Panc1 (cell line): ENCODE data around the gene MOB3A. TPM values are rescaled to one million over a fixed set of nuclear protein-coding genes. Genes with fewer than 3 reads are reported as not detected.
A peak's percentile ranks its signal among the peaks of the same experiment; 100 is the strongest.

Source experiments
- ATAC-seq: fragments of 200-7000 bp; cut with Tn5 transposase; 2 replicates; pipeline ENCODE4 v1.9.1; 2020; ENCODE audit warnings: mild to moderate bottlenecking, moderate library complexity
- BruUV-seq: library from RNA; stranded (reverse); fragments of 400-500 nt; replicated peaks from 2 replicates; lab custom pipeline; 2021; lab: Mats Ljungman, UMichigan
- CTCF ChIA-PET: fragments of 300-600 bp; sonication (Branson Sonifier 250); formaldehyde crosslinking; loops from one replicate; lab custom pipeline; 2022; ENCODE audit warnings: antibody characterized with exemption; lab: Charles Lee
- POLR2A ChIA-PET: fragments of 300-600 bp; sonication (Branson Sonifier 250); formaldehyde crosslinking; loops from one replicate; lab custom pipeline; 2022; ENCODE audit warnings: antibody characterized with exemption; lab: Charles Lee
- DNase-seq: peaks from one replicate; pipeline ENCODE4 v3.0.0-alpha.2; 2010; ENCODE audit warnings: low read depth, low spot score
- H3K27ac ChIP-seq: 2 replicates; pipeline ENCODE4 v1.5.1; 2011; ENCODE audit warnings: mild to moderate bottlenecking, low read length, inconsistent platforms
- H3K27me3 ChIP-seq: fragments of 200-500 bp; sonication (Bioruptor generic); 2 replicates; pipeline ENCODE4 v1.6.0; 2014; ENCODE audit warnings: low read length, inconsistent platforms; ENCODE audit not compliant: control insufficient read depth, insufficient read depth
- H3K36me3 ChIP-seq: fragments of 200-500 bp; sonication (Bioruptor generic); 2 replicates; pipeline ENCODE4 v1.5.1; 2014; ENCODE audit warnings: inconsistent platforms, mild to moderate bottlenecking, low read length, moderate library complexity; ENCODE audit not compliant: control insufficient read depth, insufficient read depth
- H3K4me1 ChIP-seq: 2 replicates; pipeline ENCODE4 v1.5.1; 2011; ENCODE audit warnings: inconsistent platforms, mild to moderate bottlenecking, low read length, moderate library complexity; ENCODE audit not compliant: control insufficient read depth, insufficient read depth
- H3K4me3 ChIP-seq, 2 experiments: 2 replicates each; pipeline ENCODE4 v1.5.1; 2011 to 2012; ENCODE audit warnings: low read depth in 2 of 2, low read length in 2 of 2, mild to moderate bottlenecking in 2 of 2, inconsistent platforms in 1 of 2, moderate library complexity in 1 of 2
- H3K9me3 ChIP-seq: fragments of 200-500 bp; sonication (Bioruptor generic); 2 replicates; pipeline ENCODE4 v1.5.1; 2014; ENCODE audit warnings: low read depth, mild to moderate bottlenecking, inconsistent platforms, low read length, moderate library complexity; ENCODE audit not compliant: control insufficient read depth, insufficient read depth
- POLR2AphosphoS5 ChIP-seq: IDR thresholded peaks from 2 replicates; pipeline ENCODE4 v1.6.1; 2012; ENCODE audit warnings: mild to moderate bottlenecking, low read depth, low read length, moderate library complexity
- SIN3A ChIP-seq: IDR thresholded peaks from 2 replicates; pipeline ENCODE4 v1.6.1; 2012; ENCODE audit warnings: low read depth, mild to moderate bottlenecking, low read length, moderate library complexity, borderline replicate concordance; ENCODE audit not compliant: insufficient read depth
- TCF7L2 ChIP-seq: IDR thresholded peaks from 2 replicates; pipeline ENCODE4 v1.6.1; 2011; ENCODE audit warnings: mild to moderate bottlenecking, low read depth, low read length, inconsistent platforms
- in situ Hi-C: cut with HindIII; loops from 2 replicates; pipeline ENCODE4 v1.10.0; 2016; ENCODE audit warnings: low sequenced_read_pairs, low pct_unique_long_range_greater_than_20kb
- intact Hi-C: fragments of 100-400 bp; cut with micrococcal nuclease; formaldehyde crosslinking; loops from one replicate; pipeline ENCODE4 v1.10.0; 2022; ENCODE audit not compliant: unreplicated experiment
- total RNA-seq: library from RNA; stranded (reverse); gene quantifications from one replicate; pipeline ENCODE4 v1.2.1, GENCODE V29; 2021; ENCODE audit not compliant: unreplicated experiment
- TF ChIP-seq, protein P1 (sequence below): fragments of 450-650 bp; IDR thresholded peaks from 2 replicates; pipeline ENCODE4 v1.5.1; 2017; ENCODE audit warnings: mild to moderate bottlenecking
- TF ChIP-seq, protein P2 (sequence below), 2 experiments: IDR thresholded peaks; 2 replicates each; pipeline ENCODE4 v1.6.1; 2011 to 2012; ENCODE audit warnings: low read depth in 2 of 2, control low read depth in 1 of 2, low read length in 1 of 2, mild to moderate bottlenecking in 1 of 2, moderate library complexity in 1 of 2; ENCODE audit not compliant: insufficient read depth in 1 of 2

Gene MOB3A
- total RNA-seq, 1 experiment from 2014 or later = 36.3 TPM

DNA sequence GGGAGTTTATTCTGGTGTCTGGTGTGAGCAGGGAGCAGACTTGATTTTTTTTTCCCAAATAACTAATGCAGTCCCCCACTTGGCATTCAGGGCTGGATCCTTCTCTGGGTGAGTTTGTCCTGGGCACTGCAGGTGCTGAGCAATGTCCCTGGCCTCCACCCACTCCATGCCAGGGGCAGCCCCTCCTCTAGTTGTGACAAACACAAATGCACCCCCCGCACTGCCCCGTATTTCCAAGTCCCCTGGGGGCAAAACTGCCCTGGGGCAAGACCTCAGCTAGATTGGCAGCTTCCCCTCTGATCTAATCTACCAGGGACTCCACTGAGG, 6.4 kb downstream of the MOB3A start:
- Histone ChIP-seq H3K4me3 (no peak overlapping the region), H3K27ac (no peak overlapping the region), H3K4me1 (no peaks in the 10 kb centered on the region; the same call in 1 of the 2 replicates), H3K27me3 (no peaks in the 10 kb centered on the region), H3K9me3 (no peaks in the 10 kb centered on the region), H3K36me3 (no peaks in the 10 kb centered on the region)
- intact Hi-C loops (no loop called here), in situ Hi-C loops (no loop called here)
- POLR2A ChIA-PET = no interaction called here
- peak; percentile 14; the same call in 1 of the 2 replicates for ATAC-seq
- no TSS peak for BruUV-seq
- CTCF ChIA-PET = no interaction called here
- no peak for DNase-seq
- TF ChIP-seq SIN3A (no peak), POLR2AphosphoS5 (no peak), TCF7L2 (no peak)
- TF ChIP-seq, protein P1, sequence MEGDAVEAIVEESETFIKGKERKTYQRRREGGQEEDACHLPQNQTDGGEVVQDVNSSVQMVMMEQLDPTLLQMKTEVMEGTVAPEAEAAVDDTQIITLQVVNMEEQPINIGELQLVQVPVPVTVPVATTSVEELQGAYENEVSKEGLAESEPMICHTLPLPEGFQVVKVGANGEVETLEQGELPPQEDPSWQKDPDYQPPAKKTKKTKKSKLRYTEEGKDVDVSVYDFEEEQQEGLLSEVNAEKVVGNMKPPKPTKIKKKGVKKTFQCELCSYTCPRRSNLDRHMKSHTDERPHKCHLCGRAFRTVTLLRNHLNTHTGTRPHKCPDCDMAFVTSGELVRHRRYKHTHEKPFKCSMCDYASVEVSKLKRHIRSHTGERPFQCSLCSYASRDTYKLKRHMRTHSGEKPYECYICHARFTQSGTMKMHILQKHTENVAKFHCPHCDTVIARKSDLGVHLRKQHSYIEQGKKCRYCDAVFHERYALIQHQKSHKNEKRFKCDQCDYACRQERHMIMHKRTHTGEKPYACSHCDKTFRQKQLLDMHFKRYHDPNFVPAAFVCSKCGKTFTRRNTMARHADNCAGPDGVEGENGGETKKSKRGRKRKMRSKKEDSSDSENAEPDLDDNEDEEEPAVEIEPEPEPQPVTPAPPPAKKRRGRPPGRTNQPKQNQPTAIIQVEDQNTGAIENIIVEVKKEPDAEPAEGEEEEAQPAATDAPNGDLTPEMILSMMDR = no peak
- TF ChIP-seq, protein P2, sequence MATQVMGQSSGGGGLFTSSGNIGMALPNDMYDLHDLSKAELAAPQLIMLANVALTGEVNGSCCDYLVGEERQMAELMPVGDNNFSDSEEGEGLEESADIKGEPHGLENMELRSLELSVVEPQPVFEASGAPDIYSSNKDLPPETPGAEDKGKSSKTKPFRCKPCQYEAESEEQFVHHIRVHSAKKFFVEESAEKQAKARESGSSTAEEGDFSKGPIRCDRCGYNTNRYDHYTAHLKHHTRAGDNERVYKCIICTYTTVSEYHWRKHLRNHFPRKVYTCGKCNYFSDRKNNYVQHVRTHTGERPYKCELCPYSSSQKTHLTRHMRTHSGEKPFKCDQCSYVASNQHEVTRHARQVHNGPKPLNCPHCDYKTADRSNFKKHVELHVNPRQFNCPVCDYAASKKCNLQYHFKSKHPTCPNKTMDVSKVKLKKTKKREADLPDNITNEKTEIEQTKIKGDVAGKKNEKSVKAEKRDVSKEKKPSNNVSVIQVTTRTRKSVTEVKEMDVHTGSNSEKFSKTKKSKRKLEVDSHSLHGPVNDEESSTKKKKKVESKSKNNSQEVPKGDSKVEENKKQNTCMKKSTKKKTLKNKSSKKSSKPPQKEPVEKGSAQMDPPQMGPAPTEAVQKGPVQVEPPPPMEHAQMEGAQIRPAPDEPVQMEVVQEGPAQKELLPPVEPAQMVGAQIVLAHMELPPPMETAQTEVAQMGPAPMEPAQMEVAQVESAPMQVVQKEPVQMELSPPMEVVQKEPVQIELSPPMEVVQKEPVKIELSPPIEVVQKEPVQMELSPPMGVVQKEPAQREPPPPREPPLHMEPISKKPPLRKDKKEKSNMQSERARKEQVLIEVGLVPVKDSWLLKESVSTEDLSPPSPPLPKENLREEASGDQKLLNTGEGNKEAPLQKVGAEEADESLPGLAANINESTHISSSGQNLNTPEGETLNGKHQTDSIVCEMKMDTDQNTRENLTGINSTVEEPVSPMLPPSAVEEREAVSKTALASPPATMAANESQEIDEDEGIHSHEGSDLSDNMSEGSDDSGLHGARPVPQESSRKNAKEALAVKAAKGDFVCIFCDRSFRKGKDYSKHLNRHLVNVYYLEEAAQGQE (IDR thresholded peaks at IDR 0.05; ENCODE audit: insufficient read depth in 1 of 2, low read depth in 2 of 2, low read length in 1 of 2) = no peak

DNA sequence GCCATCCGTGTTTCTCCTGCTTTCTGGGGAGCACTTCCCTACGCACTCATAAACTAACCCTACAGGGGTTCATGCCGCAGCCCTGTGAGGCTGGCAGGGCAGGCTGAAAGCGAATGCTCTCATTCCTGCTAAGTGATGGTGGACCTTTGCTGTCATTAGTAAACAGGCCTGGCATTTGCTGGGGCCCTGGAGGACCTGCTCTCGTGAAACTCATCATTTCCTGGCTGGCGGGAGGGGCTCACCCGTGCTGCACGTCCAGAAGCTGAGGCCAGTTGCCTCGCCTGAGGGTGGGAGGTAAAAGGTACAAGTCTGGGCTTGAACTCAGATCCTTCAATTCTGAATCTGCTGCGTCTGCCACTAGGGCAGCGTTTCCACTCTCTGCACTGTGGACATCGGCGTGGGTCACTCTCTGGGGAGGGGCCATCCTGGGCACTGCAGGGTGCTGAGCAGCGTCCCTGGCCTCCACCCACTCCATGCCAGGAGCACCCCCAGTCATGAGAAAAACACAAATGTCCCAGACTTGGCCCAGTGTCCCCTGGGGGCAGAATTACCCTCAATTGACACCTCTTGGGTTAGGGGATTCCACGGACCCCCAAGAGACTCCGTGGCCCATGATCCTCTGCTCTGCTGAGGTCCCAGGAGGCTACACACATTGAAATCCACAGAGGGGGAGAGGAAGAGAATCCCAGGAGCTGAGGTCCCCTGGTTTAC, 7.0 kb downstream of the MOB3A start:
- CTCF ChIA-PET = no interaction called here
- intact Hi-C loops (no loop called here), in situ Hi-C loops (no loop called here)
- H3K27ac ChIP-seq = no peak overlapping the region
- no peaks in the 10 kb centered on the region; the same call in 1 of the 2 replicates for H3K4me1 ChIP-seq
- POLR2A ChIA-PET = no interaction called here
- H3K4me3 ChIP-seq = no peak overlapping the region
- DNase-seq = no peak
- H3K27me3 ChIP-seq = no peaks in the 10 kb centered on the region
- peak; percentile 35; the same call in 1 of the 2 replicates for ATAC-seq
- H3K36me3 ChIP-seq = no peaks in the 10 kb centered on the region
- TF ChIP-seq SIN3A (no peak), TCF7L2 (no peak), POLR2AphosphoS5 (no peak)
- TF ChIP-seq, protein P2 (IDR thresholded peaks at IDR 0.05; ENCODE audit: insufficient read depth in 1 of 2, low read depth in 2 of 2, low read length in 1 of 2) = no peak
- TF ChIP-seq, protein P1 = no peak
- H3K9me3 ChIP-seq = no peaks in the 10 kb centered on the region
- no TSS peak for BruUV-seq
